GM23338 (cell line): Measurements from ENCODE around the gene THBS4. TPM values are rescaled to one million over a fixed set of nuclear protein-coding genes. Genes with fewer than 3 reads are reported as not detected.
"Not testable (repeated sequence)": the region's sequence is repeated elsewhere in the genome, so short reads cannot be mapped to it uniquely, and the experiment has no call there.

Source experiments
- ATAC-seq: fragments of 200-7000 bp; cut with Tn5 transposase; 3 replicates; pipeline ENCODE4 v1.9.1; 2020
- DNase-seq: peaks from one replicate; pipeline ENCODE4 v3.0.0-alpha.2; 2015; ENCODE audit warnings: low spot score
- H2AFZ ChIP-seq: fragments of 200-600 bp; sonication (generic); 2 replicates; pipeline ENCODE4 v1.8.0; 2016; ENCODE audit warnings: antibody characterized with exemption, mild to moderate bottlenecking, moderate library complexity
- H3F3A ChIP-seq: fragments of 200-600 bp; sonication (generic); replicated peaks from 2 replicates; pipeline ENCODE4 v1.8.0; 2017; ENCODE audit warnings: antibody characterized with exemption, mixed run types, low read depth
- H3K27ac ChIP-seq: fragments of 200-600 bp; sonication (generic); 2 replicates; pipeline ENCODE4 v1.6.1; 2016; ENCODE audit warnings: low read depth
- H3K27me3 ChIP-seq: fragments of 200-600 bp; sonication (generic); 2 replicates; pipeline ENCODE4 v1.8.0; 2016; ENCODE audit warnings: mild to moderate bottlenecking, mixed run types, moderate library complexity; ENCODE audit not compliant: insufficient read depth
- H3K36me3 ChIP-seq: fragments of 200-600 bp; sonication (generic); 2 replicates; pipeline ENCODE4 v1.8.0; 2016; ENCODE audit warnings: mild to moderate bottlenecking; ENCODE audit not compliant: insufficient read depth
- H3K4me1 ChIP-seq: fragments of 200-600 bp; sonication (generic); 2 replicates; pipeline ENCODE4 v1.8.0; 2016; ENCODE audit warnings: mild to moderate bottlenecking, moderate library complexity; ENCODE audit not compliant: insufficient read depth
- H3K4me2 ChIP-seq: fragments of 200-600 bp; sonication (generic); 2 replicates; pipeline ENCODE4 v1.7.1; 2017; ENCODE audit warnings: mixed run types
- H3K4me3 ChIP-seq: fragments of 200-600 bp; sonication (generic); 2 replicates; pipeline ENCODE4 v1.6.1; 2016; ENCODE audit warnings: mixed run types
- H3K79me2 ChIP-seq: fragments of 200-600 bp; sonication (generic); replicated peaks from 2 replicates; pipeline ENCODE4 v1.8.0; 2017; ENCODE audit warnings: mild to moderate bottlenecking; ENCODE audit not compliant: insufficient read depth
- H3K9me2 ChIP-seq: fragments of 200-600 bp; sonication (generic); 2 replicates; pipeline ENCODE4 v1.8.0; 2017; ENCODE audit not compliant: insufficient read depth
- H4K20me1 ChIP-seq: fragments of 200-600 bp; sonication (generic); replicated peaks from 2 replicates; pipeline ENCODE4 v1.8.0; 2017; ENCODE audit warnings: mild to moderate bottlenecking; ENCODE audit not compliant: insufficient read depth
- H3K27ac Mint-ChIP-seq: 2 replicates; pipeline ENCODE4 v1.8.0; 2020; ENCODE audit warnings: inconsistent platforms, mild to moderate bottlenecking, moderate library complexity, mixed read lengths
- H3K27me3 Mint-ChIP-seq: 3 replicates; pipeline ENCODE4 v1.8.0; 2022; ENCODE audit warnings: low read depth, mild to moderate bottlenecking, moderate library complexity, mixed read lengths, inconsistent platforms; ENCODE audit not compliant: insufficient read depth, poor library complexity
- H3K36me3 Mint-ChIP-seq: 3 replicates; pipeline ENCODE4 v1.8.0; 2021; ENCODE audit warnings: low read depth, mild to moderate bottlenecking, inconsistent platforms, moderate library complexity, mixed read lengths
- H3K4me1 Mint-ChIP-seq: 3 replicates; pipeline ENCODE4 v1.8.0; 2020; ENCODE audit warnings: mild to moderate bottlenecking, inconsistent platforms, mixed read lengths
- H3K4me3 Mint-ChIP-seq: 3 replicates; pipeline ENCODE4 v1.8.0; 2021; ENCODE audit warnings: moderate library complexity, mild to moderate bottlenecking, inconsistent platforms, mixed read lengths
- H3K9me3 Mint-ChIP-seq: 3 replicates; pipeline ENCODE4 v1.8.0; 2020; ENCODE audit warnings: moderate library complexity, mild to moderate bottlenecking, inconsistent platforms, mixed read lengths
- CREB1 ChIP-seq: fragments of 250-450 bp; sonication (Bioruptor Pico); IDR thresholded peaks from 2 replicates; pipeline ENCODE4 v1.5.0; 2020; ENCODE audit warnings: low read depth, mild to moderate bottlenecking, moderate library complexity
- CTCF ChIP-seq, 2 experiments: fragments of 200-600 bp in 1 of 2; sonication (generic) in 1 of 2; conservative IDR thresholded peaks; 2 replicates each; pipeline versions ENCODE4 v1.5.1 to v1.6.1; 2016 to 2017; ENCODE audit warnings: antibody characterized with exemption in 2 of 2, low read depth in 2 of 2, mild to moderate bottlenecking in 2 of 2, moderate library complexity in 1 of 2
- EZH2 ChIP-seq: fragments of 200-600 bp; sonication (generic); IDR thresholded peaks from one replicate; pipeline ENCODE4 v1.8.0; 2017; ENCODE audit warnings: antibody characterized with exemption, mild to moderate bottlenecking, low read depth; ENCODE audit not compliant: unreplicated experiment
- EZH2phosphoT487 ChIP-seq: fragments of 200-600 bp; sonication (generic); IDR thresholded peaks from one replicate; pipeline ENCODE4 v1.8.1; 2018; ENCODE audit warnings: antibody characterized with exemption; ENCODE audit not compliant: unreplicated experiment
- JUNB ChIP-seq: IDR thresholded peaks from one replicate; pipeline ENCODE4 v1.6.1; 2016; ENCODE audit warnings: antibody characterized with exemption; ENCODE audit not compliant: unreplicated experiment
- NANOG ChIP-seq: IDR thresholded peaks from 2 replicates; pipeline ENCODE4 v1.6.1; 2016; ENCODE audit warnings: antibody characterized with exemption, borderline replicate concordance
- POLR2AphosphoS5 ChIP-seq: IDR thresholded peaks from 2 replicates; pipeline ENCODE4 v1.6.1; 2016; ENCODE audit warnings: antibody characterized with exemption, low read depth
- STAT1 ChIP-seq: IDR thresholded peaks from one replicate; pipeline ENCODE4 v1.6.1; 2016; ENCODE audit warnings: antibody characterized with exemption; ENCODE audit not compliant: unreplicated experiment
- ZNF114 ChIP-seq: fragments of 250-450 bp; sonication (Bioruptor Pico); IDR thresholded peaks from 2 replicates; pipeline ENCODE4 v1.5.0; 2020; ENCODE audit warnings: mild to moderate bottlenecking, moderate library complexity
- ZNF331 ChIP-seq: fragments of 250-450 bp; sonication (Bioruptor Pico); IDR thresholded peaks from 2 replicates; pipeline ENCODE4 v1.5.0; 2020; ENCODE audit warnings: low read depth, mild to moderate bottlenecking, moderate library complexity
- polyA plus RNA-seq: library from polyadenylated mRNA; unstranded; fragments of >200 nt; fragmentation: Nextera tagmentation; extraction: Ambion mirVana; gene quantifications from 2 replicates; pipeline ENCODE4 v1.2.1, GENCODE V29; 2016
- total RNA-seq: library from RNA; depleted of rRNA; stranded (reverse); fragments of >200 nt; shearing (Covaris generic); gene quantifications from 2 replicates; pipeline ENCODE4 v1.2.3, GENCODE V29; 2014
- TF ChIP-seq, protein P1 (sequence below): fragments of 250-450 bp; sonication (Bioruptor Pico); IDR thresholded peaks from 2 replicates; pipeline ENCODE4 v1.5.0; 2020; ENCODE audit warnings: mild to moderate bottlenecking, moderate library complexity

The THBS4 gene
- total and polyA plus RNA-seq, 2 experiments from 2014 or later, result 14.0 to 23.2 TPM

- peak; percentile 70 for ATAC-seq
- H3K36me3 Mint-ChIP-seq, H3K4me3 Mint-ChIP-seq, H3K4me2 ChIP-seq, H3K27me3 ChIP-seq, H2AFZ ChIP-seq, H3K27me3 Mint-ChIP-seq, H3K9me2 ChIP-seq, H3K4me1 ChIP-seq, H3K9me3 Mint-ChIP-seq, H3K4me3 ChIP-seq, H3K27ac ChIP-seq, H3K27ac Mint-ChIP-seq, H3K79me2 ChIP-seq, H4K20me1 ChIP-seq, H3F3A ChIP-seq, H3K36me3 ChIP-seq: not testable (repeated sequence)
- peak; percentile 81 for DNase-seq
- H3K4me1 Mint-ChIP-seq, result peaks cover 11% of the 10 kb centered on the region; the same call in 2 of the 3 replicates
- peak; percentile 71 to 91 for TF ChIP-seq CTCF (conservative IDR thresholded peaks at IDR 0.05; ENCODE audit: low read depth in 2 of 2)
Observed at GRCh38 chr5:80091792-80092192, 56.6 kb downstream of the THBS4 start.

DNA sequence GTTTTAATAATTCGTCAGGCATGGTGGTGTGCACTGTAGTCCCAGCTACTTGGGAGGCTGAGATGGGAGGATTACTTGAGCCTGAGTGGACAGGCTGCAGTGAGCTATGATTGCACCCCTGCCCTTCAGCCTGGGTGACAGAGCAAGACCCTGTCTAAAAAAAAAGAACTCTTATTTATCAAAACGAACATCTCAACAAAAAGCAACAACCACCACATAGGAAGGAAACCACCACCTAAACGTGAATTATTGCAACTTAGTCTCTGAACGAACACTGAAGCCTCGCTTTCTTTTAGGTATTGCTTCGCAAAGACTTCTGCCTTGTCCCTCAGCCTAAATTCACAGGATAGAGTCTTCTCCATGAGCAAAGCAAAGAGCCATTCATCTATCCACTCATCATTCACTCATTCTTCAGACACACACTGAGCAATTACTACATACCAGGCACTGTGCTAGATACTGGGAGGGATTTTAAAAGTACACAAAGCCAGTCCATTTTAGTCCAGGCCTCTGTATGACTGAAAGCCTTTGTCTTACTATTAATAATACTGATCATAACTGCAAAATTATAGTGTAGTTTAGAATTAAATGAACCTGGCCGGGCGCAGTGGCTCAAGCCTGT is 57.4 kb downstream of the THBS4 start:
- peaks cover 17% of the 10 kb centered on the region for H3K27me3 Mint-ChIP-seq
- no peaks in the 10 kb centered on the region for H3K79me2 ChIP-seq
- peaks cover 11% of the 10 kb centered on the region; the same call in 1 of the 2 replicates for H3K4me1 ChIP-seq
- no peak overlapping the region for H3K4me3 Mint-ChIP-seq
- 0 out of 3 replicates have a peak, but pooled peaks cover 8% of the 10 kb centered on the region for H3K36me3 Mint-ChIP-seq
- H3K4me2 ChIP-seq, result no peak overlapping the region
- no peaks in the 10 kb centered on the region for H3K36me3 ChIP-seq
- H4K20me1 ChIP-seq, result no peaks in the 10 kb centered on the region
- no peak overlapping the region for H3K27ac ChIP-seq
- H3K9me2 ChIP-seq, result no peaks in the 10 kb centered on the region
- no peak overlapping the region for H2AFZ ChIP-seq
- H3K9me3 Mint-ChIP-seq, result no peaks in the 10 kb centered on the region; the same call in 2 of the 3 replicates
- no peak overlapping the region for H3K4me3 ChIP-seq
- no peak overlapping the region for H3K27ac Mint-ChIP-seq
- H3F3A ChIP-seq, result no peaks in the 10 kb centered on the region
- H3K4me1 Mint-ChIP-seq, result peaks cover 17% of the 10 kb centered on the region
- DNase-seq (no peak), ATAC-seq (no peak)
- no peak for TF ChIP-seq CREB1 (CRISPR knock-in tag)
- TF ChIP-seq STAT1, result no peak
- TF ChIP-seq ZNF331, result no peak
- TF ChIP-seq, protein P1, sequence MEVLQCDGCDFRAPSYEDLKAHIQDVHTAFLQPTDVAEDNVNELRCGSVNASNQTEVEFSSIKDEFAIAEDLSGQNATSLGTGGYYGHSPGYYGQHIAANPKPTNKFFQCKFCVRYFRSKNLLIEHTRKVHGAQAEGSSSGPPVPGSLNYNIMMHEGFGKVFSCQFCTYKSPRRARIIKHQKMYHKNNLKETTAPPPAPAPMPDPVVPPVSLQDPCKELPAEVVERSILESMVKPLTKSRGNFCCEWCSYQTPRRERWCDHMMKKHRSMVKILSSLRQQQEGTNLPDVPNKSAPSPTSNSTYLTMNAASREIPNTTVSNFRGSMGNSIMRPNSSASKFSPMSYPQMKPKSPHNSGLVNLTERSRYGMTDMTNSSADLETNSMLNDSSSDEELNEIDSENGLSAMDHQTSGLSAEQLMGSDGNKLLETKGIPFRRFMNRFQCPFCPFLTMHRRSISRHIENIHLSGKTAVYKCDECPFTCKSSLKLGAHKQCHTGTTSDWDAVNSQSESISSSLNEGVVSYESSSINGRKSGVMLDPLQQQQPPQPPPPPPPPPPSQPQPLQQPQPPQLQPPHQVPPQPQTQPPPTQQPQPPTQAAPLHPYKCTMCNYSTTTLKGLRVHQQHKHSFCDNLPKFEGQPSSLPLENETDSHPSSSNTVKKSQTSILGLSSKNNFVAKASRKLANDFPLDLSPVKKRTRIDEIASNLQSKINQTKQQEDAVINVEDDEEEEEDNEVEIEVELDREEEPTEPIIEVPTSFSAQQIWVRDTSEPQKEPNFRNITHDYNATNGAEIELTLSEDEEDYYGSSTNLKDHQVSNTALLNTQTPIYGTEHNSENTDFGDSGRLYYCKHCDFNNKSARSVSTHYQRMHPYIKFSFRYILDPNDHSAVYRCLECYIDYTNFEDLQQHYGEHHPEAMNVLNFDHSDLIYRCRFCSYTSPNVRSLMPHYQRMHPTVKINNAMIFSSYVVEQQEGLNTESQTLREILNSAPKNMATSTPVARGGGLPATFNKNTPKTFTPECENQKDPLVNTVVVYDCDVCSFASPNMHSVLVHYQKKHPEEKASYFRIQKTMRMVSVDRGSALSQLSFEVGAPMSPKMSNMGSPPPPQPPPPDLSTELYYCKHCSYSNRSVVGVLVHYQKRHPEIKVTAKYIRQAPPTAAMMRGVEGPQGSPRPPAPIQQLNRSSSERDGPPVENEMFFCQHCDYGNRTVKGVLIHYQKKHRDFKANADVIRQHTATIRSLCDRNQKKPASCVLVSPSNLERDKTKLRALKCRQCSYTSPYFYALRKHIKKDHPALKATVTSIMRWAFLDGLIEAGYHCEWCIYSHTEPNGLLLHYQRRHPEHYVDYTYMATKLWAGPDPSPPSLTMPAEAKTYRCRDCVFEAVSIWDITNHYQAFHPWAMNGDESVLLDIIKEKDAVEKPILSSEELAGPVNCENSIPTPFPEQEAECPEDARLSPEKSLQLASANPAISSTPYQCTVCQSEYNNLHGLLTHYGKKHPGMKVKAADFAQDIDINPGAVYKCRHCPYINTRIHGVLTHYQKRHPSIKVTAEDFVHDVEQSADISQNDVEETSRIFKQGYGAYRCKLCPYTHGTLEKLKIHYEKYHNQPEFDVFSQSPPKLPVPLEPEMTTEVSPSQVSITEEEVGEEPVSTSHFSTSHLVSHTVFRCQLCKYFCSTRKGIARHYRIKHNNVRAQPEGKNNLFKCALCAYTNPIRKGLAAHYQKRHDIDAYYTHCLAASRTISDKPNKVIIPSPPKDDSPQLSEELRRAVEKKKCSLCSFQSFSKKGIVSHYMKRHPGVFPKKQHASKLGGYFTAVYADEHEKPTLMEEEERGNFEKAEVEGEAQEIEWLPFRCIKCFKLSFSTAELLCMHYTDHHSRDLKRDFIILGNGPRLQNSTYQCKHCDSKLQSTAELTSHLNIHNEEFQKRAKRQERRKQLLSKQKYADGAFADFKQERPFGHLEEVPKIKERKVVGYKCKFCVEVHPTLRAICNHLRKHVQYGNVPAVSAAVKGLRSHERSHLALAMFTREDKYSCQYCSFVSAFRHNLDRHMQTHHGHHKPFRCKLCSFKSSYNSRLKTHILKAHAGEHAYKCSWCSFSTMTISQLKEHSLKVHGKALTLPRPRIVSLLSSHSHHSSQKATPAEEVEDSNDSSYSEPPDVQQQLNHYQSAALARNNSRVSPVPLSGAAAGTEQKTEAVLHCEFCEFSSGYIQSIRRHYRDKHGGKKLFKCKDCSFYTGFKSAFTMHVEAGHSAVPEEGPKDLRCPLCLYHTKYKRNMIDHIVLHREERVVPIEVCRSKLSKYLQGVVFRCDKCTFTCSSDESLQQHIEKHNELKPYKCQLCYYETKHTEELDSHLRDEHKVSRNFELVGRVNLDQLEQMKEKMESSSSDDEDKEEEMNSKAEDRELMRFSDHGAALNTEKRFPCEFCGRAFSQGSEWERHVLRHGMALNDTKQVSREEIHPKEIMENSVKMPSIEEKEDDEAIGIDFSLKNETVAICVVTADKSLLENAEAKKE (CRISPR knock-in tag), result no peak
- TF ChIP-seq ZNF114 (CRISPR knock-in tag), result no peak
- no peak for TF ChIP-seq EZH2phosphoT487
- TF ChIP-seq EZH2, result no peak
- no peak for TF ChIP-seq NANOG
- no peak for TF ChIP-seq JUNB
- TF ChIP-seq POLR2AphosphoS5, result no peak
- H3K27me3 ChIP-seq, result no peaks in the 10 kb centered on the region
